HFF-Myc (cell line): Measurements from ENCODE around the gene SMPD3.

ENCODE experiments used
- DNase-seq: peaks from one replicate; pipeline ENCODE4 v3.0.0-alpha.2; 2011; ENCODE audit warnings: low read depth; ENCODE audit errors: extremely low read depth
- H3K4me3 ChIP-seq: replicated peaks from 2 replicates; pipeline ENCODE4 v1.5.1; 2011; ENCODE audit warnings: low read depth, mild to moderate bottlenecking, control low read depth, low read length
- TF ChIP-seq, protein P1 (sequence below): IDR thresholded peaks from 2 replicates; pipeline ENCODE4 v1.5.1; 2012; ENCODE audit warnings: mild to moderate bottlenecking, low read depth, low read length, control low read depth; ENCODE audit errors: missing control alignments

Gene SMPD3

GRCh38 chr16:68420366-68420942, 27.9 kb downstream of the SMPD3 start:
- no peak for DNase-seq
- no peak overlapping the region for H3K4me3 ChIP-seq
- TF ChIP-seq, protein P1, sequence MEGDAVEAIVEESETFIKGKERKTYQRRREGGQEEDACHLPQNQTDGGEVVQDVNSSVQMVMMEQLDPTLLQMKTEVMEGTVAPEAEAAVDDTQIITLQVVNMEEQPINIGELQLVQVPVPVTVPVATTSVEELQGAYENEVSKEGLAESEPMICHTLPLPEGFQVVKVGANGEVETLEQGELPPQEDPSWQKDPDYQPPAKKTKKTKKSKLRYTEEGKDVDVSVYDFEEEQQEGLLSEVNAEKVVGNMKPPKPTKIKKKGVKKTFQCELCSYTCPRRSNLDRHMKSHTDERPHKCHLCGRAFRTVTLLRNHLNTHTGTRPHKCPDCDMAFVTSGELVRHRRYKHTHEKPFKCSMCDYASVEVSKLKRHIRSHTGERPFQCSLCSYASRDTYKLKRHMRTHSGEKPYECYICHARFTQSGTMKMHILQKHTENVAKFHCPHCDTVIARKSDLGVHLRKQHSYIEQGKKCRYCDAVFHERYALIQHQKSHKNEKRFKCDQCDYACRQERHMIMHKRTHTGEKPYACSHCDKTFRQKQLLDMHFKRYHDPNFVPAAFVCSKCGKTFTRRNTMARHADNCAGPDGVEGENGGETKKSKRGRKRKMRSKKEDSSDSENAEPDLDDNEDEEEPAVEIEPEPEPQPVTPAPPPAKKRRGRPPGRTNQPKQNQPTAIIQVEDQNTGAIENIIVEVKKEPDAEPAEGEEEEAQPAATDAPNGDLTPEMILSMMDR: no peak

DNA sequence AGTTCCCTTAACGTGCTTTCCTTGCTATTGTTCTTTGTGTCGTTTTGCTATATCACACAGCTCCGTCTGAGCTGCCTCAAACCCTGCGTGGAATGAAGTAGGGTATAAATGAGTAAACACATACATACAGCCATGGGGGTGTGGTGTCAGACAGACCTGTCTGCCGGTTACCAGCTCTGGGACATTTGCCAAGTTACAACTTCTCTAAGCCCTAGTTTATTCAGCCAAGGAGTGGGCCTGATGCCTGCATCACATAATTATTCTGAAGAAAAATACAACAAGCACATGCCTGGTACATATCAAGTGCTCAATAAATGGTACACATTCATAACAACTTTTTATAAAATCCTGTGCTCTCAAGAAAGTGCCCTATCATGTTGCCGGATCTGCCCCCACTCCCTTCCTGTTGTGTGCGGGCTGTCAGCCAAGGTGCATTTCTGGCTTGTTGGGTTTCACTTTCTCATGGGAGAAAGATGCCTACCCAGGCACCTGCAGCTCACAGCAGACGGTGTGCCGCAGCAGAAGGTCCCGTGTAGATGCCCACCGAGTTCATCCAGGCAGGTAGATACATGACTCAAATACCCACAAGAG, 30.5 kb downstream of the SMPD3 start:
- DNase-seq: no peak

GRCh38 chr16:68416057-68417046, 32.0 kb downstream of the SMPD3 start:
- no peak overlapping the region for H3K4me3 ChIP-seq
- DNase-seq: no peak
- TF ChIP-seq, protein P1: no peak

More for the DNA sequence above, 30.5 kb downstream of the SMPD3 start:
- TF ChIP-seq, protein P1: no peak
- H3K4me3 ChIP-seq: no peak overlapping the region

- DNase-seq: no peak
- no peak overlapping the region for H3K4me3 ChIP-seq
- TF ChIP-seq, protein P1: no peak
These were observed 33.7 kb downstream of the SMPD3 start for GRCh38 chr16:68414581-68414980.

- no peak overlapping the region for H3K4me3 ChIP-seq
- TF ChIP-seq, protein P1: no peak
- no peak for DNase-seq
These were observed 36.2 kb downstream of the SMPD3 start for GRCh38 chr16:68412061-68412460.

- no peak overlapping the region for H3K4me3 ChIP-seq
These were observed 37.2 kb downstream of the SMPD3 start for GRCh38 chr16:68411086-68411485.

More at GRCh38 chr16:68411086-68411485, 37.2 kb downstream of the SMPD3 start:
- DNase-seq: no peak
- TF ChIP-seq, protein P1: no peak
